Coronary artery (tissue), 2 donors: Measurements from ENCODE around the gene SYNJ2.
A peak's percentile ranks its signal among the peaks of the same experiment; 100 is the strongest.

Experiments used
- DNase-seq: peaks from one replicate; pipeline ENCODE4 v3.0.0-alpha.2; 2017; ENCODE audit warnings: low spot score
- H3K27ac ChIP-seq, 2 donors: fragments of 200-600 bp; sonication (generic); one replicate each; pipeline ENCODE4 v1.5.1; 2016 to 2019
- H3K4me3 ChIP-seq: fragments of 200-600 bp; sonication (generic); 2 replicates; pipeline ENCODE4 v1.5.1; 2016; ENCODE audit warnings: mild to moderate bottlenecking, moderate library complexity
- CTCF ChIP-seq: fragments of 200-600 bp; sonication (generic); IDR thresholded peaks from one replicate; pipeline ENCODE4 v1.5.1; 2019; ENCODE audit warnings: antibody characterized with exemption

SYNJ2 gene

GRCh38 chr6:158021814-158022748, 40.4 kb downstream of the SYNJ2 start:
- no peak overlapping the region for H3K4me3 ChIP-seq
- DNase-seq = no peak
- TF ChIP-seq CTCF = no peak
- no peak overlapping the region for H3K27ac ChIP-seq

- no peak overlapping the region for H3K4me3 ChIP-seq
- DNase-seq = peak; percentile 58
- TF ChIP-seq CTCF = no peak
- no peak overlapping the region for H3K27ac ChIP-seq
Measured at GRCh38 chr6:158022749-158023596, 41.3 kb downstream of the SYNJ2 start.

- no peak overlapping the region for H3K27ac ChIP-seq
- H3K4me3 ChIP-seq = no peak overlapping the region
- no peak for TF ChIP-seq CTCF
- no peak for DNase-seq
Measured at GRCh38 chr6:158023597-158023939, 41.9 kb downstream of the SYNJ2 start.

- DNase-seq = no peak
- H3K27ac ChIP-seq = no peak overlapping the region
Measured at GRCh38 chr6:158024566-158025297, 43.1 kb downstream of the SYNJ2 start.

GRCh38 chr6:158026054-158026900, 44.6 kb downstream of the SYNJ2 start:
- Histone ChIP-seq H3K4me3 (peak overlapping the region; percentile 59), H3K27ac (peak overlapping the region; percentile 64 to 92)
- DNase-seq = peak; percentile 90
- TF ChIP-seq CTCF = peak; percentile 37

More at GRCh38 chr6:158024566-158025297, 43.1 kb downstream of the SYNJ2 start:
- TF ChIP-seq CTCF = no peak
- H3K4me3 ChIP-seq = no peak overlapping the region
